K562 (cell line): ENCODE data around the gene KCNH2. TPM values are rescaled to one million over a fixed set of nuclear protein-coding genes. Genes with fewer than 3 reads are reported as not detected.
A peak's percentile ranks its signal among the peaks of the same experiment; 100 is the strongest.
"Not testable (repeated sequence)": the region's sequence is repeated elsewhere in the genome, so short reads cannot be mapped to it uniquely, and the experiment has no call there.

Experiments
- ERF ChIP-seq: fragments of 450-650 bp; formaldehyde crosslinking; IDR thresholded peaks from 2 replicates; pipeline ENCODE4 v1.4.0; 2020; ENCODE audit warnings: mild to moderate bottlenecking, mixed read lengths
- LEF1 ChIP-seq: fragments of 450-650 bp; IDR thresholded peaks from 2 replicates; pipeline ENCODE4 v1.6.1; 2016; ENCODE audit warnings: mild to moderate bottlenecking
- TAL1 ChIP-seq: fragments of 450-650 bp; IDR thresholded peaks from 2 replicates; pipeline ENCODE4 v1.6.1; 2016; ENCODE audit warnings: mild to moderate bottlenecking
- ZFPM2 ChIP-seq: fragments of 250-450 bp; sonication (Bioruptor Pico); IDR thresholded peaks from 2 replicates; pipeline ENCODE4 v1.5.1; 2022; ENCODE audit warnings: mild to moderate bottlenecking
- ZNF445 ChIP-seq: fragments of 250-450 bp; sonication (Bioruptor Pico); IDR thresholded peaks from 2 replicates; pipeline ENCODE4 v1.4.0; 2020; ENCODE audit warnings: low read depth, mild to moderate bottlenecking, moderate library complexity
- ZNF583 ChIP-seq: fragments of 250-450 bp; sonication (Bioruptor Pico); IDR thresholded peaks from 2 replicates; pipeline ENCODE4 v1.4.0; 2020
- polyA plus RNA-seq, 8 experiments: library from polyadenylated mRNA; depleted of rRNA in 4 of 8; stranded (reverse) in 5 of 8; unstranded in 3 of 8; fragments of >200 nt; fragmentation: Nextera tagmentation in 2 of 8; fragmentation: Illumina TruSeq in 1 of 8; extraction: Ambion mirVana in 2 of 8; extraction: Trizol in 1 of 8; gene quantifications; 2 replicates each; pipeline versions ENCODE4 v1.2.1 to v1.2.3, GENCODE V29; 2011 to 2014; ENCODE audit warnings: inconsistent platforms in 1 of 8, missing spikeins in 1 of 8
- total RNA-seq, 7 experiments: library from RNA; depleted of rRNA in 6 of 7; stranded (reverse); fragments of >200 nt in 6 of 7; fragmentation: Illumina TruSeq in 2 of 7; extraction: Trizol in 2 of 7; gene quantifications; 2 replicates each; pipeline versions ENCODE4 v1.2.1 to v1.2.3, GENCODE V29; 2011 to 2021; ENCODE audit warnings: low replicate concordance in 1 of 7
- TF ChIP-seq, protein P1 (sequence below), 2 experiments: fragments of 450-650 bp; IDR thresholded peaks; 2 replicates each; pipeline ENCODE4 v1.6.1; 2016; ENCODE audit warnings: mild to moderate bottlenecking in 2 of 2, borderline replicate concordance in 1 of 2, low read depth in 1 of 2, moderate library complexity in 1 of 2
- TF ChIP-seq, protein P2 (sequence below): IDR thresholded peaks from 2 replicates; pipeline ENCODE4 v1.6.1; 2014; ENCODE audit warnings: antibody characterized with exemption
- TF ChIP-seq, protein P3 (sequence below), 2 experiments: fragments of 450-650 bp; formaldehyde crosslinking in 1 of 2; IDR thresholded peaks; 2 replicates each; pipeline versions ENCODE4 v1.4.0 to v1.6.1; 2014 to 2020; ENCODE audit warnings: mild to moderate bottlenecking in 2 of 2, borderline replicate concordance in 1 of 2, low read depth in 1 of 2

The KCNH2 gene
- total and polyA plus RNA-seq, 9 of the 15 experiments (the other 6 are each of a cell fraction or from before 2014, with no cell fraction given), result 18.1 to 368 (median 218) TPM

DNA sequence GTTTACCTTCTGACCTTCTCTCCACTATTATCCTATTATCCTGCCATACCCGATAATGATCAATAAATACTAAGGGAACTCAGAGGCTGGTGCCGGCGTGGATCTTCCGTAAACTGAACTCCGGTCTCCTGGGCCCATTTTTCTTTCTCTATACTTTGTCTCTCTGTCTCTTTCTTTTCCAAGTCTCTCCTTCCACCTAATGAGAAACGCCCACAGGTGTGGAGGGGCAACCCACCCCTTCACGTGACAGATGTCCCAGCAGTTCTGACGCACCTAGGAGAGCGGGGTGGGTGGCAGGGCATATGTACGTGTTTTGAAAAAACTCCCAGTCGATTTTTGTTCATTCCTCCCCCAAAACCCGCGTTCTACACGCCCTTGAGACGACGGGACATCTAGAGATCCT, 49.6 kb upstream of the KCNH2 start (continued):
- TF ChIP-seq, protein P1, sequence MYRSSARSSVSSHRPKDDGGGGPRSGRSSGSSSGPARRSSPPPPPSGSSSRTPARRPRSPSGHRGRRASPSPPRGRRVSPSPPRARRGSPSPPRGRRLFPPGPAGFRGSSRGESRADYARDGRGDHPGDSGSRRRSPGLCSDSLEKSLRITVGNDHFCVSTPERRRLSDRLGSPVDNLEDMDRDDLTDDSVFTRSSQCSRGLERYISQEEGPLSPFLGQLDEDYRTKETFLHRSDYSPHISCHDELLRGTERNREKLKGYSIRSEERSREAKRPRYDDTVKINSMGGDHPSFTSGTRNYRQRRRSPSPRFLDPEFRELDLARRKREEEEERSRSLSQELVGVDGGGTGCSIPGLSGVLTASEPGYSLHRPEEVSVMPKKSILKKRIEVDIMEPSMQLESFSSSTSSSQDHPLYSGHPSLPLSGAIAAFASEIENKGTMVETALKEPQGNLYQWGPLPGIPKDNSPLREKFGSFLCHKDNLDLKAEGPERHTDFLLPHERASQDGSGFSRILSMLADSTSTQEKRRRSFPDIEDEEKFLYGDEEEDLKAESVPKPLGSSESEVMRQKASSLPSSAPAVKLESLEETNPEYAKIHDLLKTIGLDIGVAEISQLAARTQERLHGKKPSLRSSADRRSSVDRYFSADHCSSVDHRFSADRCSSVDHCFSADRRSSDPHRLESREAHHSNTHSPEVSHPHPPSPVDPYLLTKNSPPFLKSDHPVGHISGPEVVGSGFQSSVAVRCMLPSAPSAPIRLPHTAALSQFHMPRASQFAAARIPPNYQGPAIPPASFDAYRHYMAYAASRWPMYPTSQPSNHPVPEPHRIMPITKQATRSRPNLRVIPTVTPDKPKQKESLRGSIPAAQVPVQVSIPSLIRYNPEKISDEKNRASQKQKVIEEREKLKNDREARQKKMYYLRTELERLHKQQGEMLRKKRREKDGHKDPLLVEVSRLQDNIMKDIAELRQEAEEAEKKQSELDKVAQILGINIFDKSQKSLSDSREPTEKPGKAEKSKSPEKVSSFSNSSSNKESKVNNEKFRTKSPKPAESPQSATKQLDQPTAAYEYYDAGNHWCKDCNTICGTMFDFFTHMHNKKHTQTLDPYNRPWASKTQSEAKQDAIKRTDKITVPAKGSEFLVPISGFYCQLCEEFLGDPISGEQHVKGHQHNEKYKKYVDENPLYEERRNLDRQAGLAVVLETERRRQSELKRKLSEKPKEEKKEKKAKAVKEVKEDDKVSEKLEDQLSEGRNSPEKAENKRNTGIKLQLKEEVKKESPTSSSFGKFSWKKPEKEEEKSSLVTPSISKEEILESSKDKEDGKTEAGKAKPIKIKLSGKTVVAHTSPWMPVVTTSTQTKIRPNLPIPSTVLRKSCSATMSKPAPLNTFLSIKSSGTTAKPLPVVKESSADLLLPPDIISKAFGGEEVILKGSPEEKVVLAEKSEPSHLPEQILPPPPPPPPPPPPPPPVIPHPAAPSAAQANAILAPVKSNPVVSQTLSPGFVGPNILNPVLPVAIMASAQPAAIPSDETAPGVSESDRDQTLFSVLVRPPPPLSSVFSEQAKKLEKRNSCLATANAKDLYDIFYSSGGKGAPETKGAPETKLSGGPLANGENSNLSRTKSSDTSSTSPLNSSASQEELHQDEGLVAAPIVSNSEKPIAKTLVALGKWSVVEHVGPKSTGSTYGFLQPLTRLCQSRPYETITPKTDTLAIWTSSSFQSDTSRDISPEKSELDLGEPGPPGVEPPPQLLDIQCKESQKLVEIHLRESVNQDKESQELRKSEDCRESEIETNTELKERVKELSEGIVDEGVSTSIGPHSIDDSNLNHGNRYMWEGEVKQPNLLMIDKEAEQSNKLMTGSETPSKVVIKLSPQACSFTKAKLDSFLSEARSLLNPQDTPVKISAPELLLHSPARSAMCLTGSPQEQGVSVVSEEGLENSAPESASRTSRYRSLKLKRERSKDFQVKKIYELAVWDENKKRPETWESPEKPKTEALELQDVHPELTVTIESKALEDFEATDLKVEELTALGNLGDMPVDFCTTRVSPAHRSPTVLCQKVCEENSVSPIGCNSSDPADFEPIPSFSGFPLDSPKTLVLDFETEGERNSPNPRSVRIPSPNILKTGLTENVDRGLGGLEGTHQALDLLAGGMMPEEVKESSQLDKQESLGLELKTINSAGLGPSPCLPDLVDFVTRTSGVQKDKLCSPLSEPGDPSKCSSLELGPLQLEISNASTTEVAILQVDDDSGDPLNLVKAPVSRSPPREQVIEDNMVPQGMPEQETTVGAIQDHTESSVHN (IDR thresholded peaks at IDR 0.05; ENCODE audit: borderline replicate concordance in 1 of 2, low read depth in 1 of 2), result peak in 1 of 2 experiments; percentile 40; a peak in 1 of 4 replicates
- TF ChIP-seq TAL1 (peak; percentile 8; the same call in 1 of the 2 replicates), ZNF583 (peak; percentile 63; the same call in 1 of the 2 replicates), LEF1 (peak; percentile 52; the same call in 1 of the 2 replicates), ERF (CRISPR knock-in tag) (peak; percentile 71; the same call in 1 of the 2 replicates), ZFPM2 (CRISPR knock-in tag) (0 out of 2 replicates have a peak, but pooled peaks have one; percentile 35), ZNF445 (CRISPR knock-in tag) (0 out of 2 replicates have a peak, but pooled peaks have one; percentile 61)
- TF ChIP-seq, protein P2, sequence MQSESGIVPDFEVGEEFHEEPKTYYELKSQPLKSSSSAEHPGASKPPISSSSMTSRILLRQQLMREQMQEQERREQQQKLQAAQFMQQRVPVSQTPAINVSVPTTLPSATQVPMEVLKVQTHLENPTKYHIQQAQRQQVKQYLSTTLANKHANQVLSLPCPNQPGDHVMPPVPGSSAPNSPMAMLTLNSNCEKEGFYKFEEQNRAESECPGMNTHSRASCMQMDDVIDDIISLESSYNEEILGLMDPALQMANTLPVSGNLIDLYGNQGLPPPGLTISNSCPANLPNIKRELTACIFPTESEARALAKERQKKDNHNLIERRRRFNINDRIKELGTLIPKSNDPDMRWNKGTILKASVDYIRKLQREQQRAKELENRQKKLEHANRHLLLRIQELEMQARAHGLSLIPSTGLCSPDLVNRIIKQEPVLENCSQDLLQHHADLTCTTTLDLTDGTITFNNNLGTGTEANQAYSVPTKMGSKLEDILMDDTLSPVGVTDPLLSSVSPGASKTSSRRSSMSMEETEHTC, result 0 out of 2 replicates have a peak, but pooled peaks have one; percentile 10
- TF ChIP-seq, protein P3, sequence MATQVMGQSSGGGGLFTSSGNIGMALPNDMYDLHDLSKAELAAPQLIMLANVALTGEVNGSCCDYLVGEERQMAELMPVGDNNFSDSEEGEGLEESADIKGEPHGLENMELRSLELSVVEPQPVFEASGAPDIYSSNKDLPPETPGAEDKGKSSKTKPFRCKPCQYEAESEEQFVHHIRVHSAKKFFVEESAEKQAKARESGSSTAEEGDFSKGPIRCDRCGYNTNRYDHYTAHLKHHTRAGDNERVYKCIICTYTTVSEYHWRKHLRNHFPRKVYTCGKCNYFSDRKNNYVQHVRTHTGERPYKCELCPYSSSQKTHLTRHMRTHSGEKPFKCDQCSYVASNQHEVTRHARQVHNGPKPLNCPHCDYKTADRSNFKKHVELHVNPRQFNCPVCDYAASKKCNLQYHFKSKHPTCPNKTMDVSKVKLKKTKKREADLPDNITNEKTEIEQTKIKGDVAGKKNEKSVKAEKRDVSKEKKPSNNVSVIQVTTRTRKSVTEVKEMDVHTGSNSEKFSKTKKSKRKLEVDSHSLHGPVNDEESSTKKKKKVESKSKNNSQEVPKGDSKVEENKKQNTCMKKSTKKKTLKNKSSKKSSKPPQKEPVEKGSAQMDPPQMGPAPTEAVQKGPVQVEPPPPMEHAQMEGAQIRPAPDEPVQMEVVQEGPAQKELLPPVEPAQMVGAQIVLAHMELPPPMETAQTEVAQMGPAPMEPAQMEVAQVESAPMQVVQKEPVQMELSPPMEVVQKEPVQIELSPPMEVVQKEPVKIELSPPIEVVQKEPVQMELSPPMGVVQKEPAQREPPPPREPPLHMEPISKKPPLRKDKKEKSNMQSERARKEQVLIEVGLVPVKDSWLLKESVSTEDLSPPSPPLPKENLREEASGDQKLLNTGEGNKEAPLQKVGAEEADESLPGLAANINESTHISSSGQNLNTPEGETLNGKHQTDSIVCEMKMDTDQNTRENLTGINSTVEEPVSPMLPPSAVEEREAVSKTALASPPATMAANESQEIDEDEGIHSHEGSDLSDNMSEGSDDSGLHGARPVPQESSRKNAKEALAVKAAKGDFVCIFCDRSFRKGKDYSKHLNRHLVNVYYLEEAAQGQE (IDR thresholded peaks at IDR 0.05; ENCODE audit: borderline replicate concordance), result peak; percentile 11; the same call in 1 of the 2 replicates
- TF ChIP-seq, protein P3 (CRISPR knock-in tag; IDR thresholded peaks at IDR 0.05; ENCODE audit: low read depth), result not testable (repeated sequence)
